Activated CD4-positive, alpha-beta T cell treated with anti-CD3 and anti-CD28 coated beads, Interleukin-2, amount 50 U/mL, for 4 hours (primary cell): ENCODE measurements around the gene DSC3.
"Not testable (repeated sequence)": the region's sequence is repeated elsewhere in the genome, so short reads cannot be mapped to it uniquely, and the experiment has no call there.

Source experiments
- DNase-seq, 2 experiments: peaks; one replicate each; pipeline ENCODE4 v3.0.0-alpha.2; 2020

The DSC3 gene

DNA sequence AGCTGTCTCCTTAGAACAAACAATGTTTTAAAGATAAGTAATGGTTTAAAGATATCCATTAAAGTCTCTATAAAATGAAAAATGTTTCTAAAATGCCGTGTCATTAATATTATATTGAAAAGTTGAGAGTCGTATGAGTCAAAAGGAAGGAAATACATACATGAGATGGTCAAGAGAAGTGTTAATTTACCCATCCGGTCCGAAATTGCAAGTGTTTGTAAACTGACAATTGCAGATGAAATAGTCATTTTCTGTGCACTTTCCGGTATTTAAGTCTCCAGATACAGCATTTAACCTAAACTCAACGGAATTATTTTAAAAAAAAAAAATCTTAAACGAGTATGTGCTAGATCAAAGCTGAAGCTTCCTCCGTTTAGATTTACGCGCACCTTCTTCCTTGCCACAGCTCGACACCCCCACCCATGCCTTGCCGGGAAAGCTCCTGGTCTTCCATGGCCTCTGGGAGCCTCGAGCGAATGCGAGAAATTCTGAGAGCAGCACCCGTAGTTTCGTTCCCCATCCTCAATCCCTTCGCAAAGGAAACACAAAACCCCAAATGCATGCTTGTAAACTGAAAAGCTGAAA, 1.8 kb downstream of the DSC3 start:
- DNase-seq = no peak

DNA sequence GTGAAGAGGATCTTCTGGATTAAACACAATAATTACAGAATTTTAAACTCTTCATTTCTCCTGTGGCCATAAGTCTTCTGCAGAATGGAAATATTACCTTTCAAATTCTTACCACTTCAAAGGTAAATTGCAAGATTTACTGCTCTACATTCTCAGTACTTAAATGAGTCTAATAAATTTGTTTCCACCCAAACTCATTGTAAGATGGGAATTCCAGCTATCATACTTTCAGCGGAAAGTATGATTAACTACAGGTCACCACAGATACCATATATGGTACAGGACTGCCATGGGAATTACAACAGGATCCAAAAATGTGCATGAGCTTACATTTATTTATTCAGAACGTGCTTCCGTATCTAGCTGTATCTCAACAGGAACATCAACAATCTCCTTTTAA, 3.1 kb downstream of the DSC3 start:
- DNase-seq = no peak

DNA sequence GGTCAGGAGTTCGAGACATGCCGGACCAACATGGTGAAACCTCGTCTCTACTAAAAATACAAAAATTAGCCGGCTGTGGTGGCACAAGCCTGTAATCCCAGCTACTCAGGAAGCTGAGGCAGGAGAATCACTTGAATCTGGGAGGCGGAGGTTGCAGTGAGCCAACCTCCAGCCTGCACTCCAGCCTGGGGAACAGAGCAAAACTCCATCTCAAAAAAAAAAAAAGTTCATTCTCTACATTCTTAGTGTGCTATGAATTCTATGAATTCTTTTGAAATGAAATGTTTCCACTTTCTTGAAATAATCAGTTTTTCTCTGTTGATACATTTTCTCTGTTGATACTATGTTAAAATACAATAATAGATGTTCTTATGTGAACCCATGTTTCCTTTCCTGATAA, 4.9 kb downstream of the DSC3 start:
- not testable (repeated sequence) for DNase-seq

DNA sequence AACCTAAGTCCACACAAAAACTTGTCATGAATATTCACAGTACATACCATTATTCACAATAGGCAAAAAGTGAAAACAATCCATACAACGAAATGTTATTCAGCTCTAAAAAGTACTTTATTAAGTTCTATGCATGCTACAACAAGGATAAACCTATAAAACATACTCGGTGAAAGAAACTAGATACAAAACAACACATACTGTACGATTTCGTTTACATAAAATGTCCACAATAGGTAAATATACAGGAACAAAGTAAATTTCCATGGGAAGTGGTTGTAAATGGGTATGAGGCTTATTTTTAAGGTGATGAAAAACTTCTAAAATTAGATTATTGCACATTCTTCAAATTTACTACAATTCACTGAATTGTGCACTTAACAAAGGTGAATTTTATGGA, 8.0 kb downstream of the DSC3 start:
- no peak for DNase-seq

DNA sequence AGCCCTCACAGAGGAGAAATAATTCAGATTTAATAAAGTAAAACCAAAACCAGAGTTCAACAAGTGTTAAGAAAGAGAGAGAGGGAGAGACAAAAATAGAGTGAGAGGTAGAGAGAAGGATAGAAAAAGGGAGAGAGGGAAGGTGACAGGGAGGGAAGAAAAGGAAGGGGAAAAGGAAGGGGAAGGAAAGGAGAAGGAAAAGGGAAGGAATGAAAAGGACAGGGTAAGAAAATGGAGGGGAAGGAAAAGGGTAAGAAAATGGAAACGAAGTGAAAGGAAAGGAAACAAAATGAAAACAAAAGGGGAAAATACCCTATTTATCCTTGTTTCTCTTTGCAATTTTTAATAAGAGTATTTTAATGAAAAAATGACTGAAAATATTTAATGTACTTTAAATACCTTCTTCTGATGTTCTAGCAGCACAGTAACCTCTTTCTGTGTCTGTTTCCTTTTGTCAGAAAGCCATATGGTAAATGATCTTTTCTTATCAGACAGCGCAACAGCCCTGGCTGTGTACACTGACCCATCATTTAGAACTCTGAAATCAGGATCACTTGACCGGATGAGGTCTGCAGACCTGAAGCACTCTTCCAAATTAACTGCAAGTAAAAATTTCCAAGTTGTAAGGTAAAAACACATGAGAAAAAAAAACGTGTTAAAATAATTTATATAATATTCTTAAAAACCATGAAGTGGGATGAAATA, 11.8 kb downstream of the DSC3 start:
- DNase-seq = no peak

DNA sequence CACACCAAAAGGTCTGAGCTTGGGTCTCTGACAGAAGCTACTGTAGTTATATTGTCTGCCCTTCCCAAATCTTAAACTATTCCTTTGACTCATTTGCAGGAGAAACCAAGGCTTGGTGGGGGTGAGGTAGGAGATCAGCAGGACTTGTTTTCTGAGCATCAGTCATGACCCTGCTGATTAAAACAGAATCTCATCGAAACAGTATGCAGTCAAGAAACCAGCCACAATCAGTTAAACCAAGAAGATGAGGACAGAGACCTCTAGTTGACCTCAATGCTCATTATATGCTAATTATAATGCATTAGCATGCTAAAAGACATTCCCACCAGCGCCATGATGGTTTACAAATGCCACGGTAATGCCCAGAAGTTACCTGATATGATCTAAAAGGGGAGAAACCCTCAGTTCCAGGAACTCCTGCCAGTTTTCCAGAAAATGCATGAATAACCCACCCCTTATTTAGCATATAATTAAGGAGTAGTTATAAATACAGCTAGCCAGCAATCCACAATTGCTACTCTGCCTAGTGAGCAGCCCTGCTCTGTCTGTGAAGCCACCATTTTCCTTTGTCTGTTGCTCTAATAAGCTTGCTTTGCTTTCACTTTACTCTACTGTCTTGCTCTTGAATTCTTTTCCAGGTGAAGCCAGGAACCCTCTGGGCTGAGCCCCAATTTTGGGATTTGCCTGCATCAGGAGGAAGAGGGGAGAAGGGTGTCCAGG, 26.7 kb downstream of the DSC3 start:
- no peak for DNase-seq

DNA sequence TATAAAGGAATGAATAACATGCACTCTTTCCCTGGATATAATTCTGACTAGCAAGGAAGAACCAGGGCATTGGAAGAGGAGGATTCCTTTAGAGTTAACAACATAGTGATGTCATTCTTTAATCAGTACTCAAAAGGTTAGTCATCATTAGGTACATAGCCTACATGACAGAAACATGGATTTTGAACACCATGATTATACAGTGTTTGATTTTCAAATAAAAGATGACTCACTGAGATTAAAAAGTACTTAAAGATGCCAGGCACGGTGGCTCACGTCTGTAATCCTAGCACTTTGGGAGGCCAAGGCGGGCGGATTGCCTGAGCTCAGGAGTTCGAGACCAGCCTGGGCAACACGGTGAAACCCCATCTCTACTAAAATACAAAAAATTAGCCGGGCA, 31.1 kb downstream of the DSC3 start:
- not testable (repeated sequence) for DNase-seq

DNA sequence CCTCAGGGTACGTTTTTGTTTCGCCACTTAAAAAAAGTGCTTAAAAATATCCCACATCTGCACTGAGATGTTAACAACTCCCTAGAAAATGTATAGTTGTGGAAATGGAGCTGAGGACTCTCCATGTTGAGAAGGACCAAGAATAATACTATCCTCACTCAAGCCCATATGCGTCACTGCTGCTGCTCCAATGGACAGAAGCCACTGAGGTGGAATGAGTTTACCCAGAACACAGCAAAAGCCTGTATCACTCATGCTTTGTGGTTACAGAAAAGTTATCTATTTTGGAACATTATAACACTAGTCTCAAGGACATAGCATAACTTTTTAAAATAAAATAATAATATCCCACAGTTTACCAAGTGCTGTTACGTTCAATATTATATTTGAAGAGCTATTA, 31.9 kb downstream of the DSC3 start:
- no peak for DNase-seq

DNA sequence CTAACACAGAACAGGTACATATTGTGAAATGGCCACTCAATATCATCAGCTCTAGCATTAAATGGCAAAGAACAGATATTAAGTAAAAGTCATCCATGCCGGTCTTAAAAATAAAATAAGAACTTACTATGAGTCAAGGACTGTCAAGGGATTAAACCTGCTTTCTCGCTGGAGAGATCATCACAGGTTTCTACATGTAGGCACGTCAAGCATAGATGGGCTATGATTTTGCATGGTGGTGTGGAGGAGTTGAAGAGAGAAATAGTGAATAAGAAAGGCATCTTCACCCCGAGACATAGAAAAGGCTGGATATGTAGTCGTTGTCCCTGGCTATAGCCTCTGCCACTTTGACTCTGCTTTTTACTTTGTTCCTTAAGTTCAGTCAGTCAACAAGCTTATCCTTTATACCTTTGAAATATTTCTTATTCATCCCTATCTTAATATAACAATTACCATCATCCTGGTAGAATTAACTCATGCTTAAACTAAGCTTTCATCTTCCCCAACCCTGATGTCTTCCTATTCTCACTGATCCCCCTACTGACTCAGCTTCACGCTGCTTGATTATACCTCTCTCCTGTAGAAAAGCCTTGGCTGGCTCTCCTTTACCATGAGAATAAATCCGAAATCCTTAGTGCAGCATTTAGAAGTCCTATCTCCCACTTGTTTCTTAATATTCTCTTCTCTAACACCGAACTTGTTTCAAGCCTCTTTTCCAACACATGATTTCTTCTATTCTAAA, 42.5 kb downstream of the DSC3 start:
- no peak for DNase-seq

DNA sequence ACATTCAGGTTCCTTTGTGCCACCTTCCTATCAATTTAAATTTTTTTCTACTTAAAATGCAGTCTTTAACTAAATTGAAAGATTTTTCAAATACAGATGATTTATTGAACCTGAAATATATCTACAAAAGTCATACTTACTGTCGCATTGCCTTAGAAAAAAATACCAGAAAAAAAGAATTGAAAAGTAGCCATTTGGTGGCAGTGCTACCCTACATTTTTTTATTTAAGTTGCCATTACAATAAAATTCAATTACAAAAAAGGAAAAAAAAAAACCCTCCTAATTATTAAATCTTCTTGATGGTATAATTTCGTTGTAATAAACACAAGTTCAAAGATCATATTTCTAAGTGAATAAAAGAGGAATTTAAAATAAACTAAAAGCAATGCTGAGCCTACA, 43.4 kb downstream of the DSC3 start:
- DNase-seq = no peak

DNA sequence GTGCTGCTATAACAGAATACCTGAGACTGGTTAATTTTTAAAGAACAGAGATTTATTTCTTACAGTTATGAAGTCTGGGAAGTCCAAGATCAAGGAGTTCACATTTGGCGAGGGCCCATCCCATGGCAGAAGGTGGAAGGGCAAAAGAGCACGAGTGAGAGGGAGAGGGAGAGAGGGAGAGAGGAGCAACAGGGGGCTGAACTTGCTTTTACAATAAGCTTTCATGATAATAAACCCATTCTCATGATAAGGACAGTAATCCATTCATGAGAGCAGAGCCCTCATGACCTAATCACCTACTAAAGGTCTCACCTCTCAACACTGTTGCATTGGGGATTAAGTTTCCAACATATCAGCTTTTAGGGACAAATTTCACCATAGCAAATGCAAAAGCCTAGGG, 45.3 kb downstream of the DSC3 start:
- DNase-seq = no peak

DNA sequence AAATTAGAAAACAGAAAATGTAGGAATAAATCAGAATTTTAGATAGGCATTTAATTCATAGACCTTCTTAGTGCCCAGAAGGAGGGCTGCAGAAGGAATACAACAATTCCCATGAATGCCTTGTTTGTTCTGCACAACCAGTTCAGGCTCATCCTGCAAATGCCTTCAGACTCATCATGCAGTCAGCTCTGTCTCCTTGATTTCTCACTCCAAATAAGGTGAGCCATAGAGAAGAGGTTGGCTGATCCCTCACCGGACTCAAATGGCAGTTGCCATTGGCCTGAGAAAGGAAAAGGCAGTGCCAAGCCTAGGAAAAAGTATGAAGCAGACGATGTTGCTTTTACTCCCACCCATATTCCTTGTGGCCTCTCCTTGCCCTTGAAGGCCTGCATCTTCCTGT, 50.3 kb downstream of the DSC3 start:
- DNase-seq = no peak

DNA sequence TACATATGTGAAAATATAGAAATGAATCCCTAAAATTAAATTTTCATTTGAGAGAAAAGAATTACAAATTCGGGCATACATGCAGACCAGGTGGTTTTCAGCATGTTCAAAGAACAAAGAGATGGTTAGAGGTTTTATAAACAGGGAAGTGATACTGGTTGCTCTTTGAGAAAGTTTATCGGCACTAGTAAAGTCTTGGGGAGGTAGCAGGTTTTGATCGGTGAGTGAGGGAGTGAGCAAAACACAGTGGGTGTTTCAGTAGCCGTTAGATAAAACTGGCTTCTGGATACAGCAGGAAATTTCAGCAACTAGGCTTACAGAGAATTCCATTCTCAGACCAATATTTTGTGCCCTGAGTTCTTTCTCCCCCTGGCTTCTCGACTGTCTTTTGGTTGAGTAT, 51.1 kb downstream of the DSC3 start:
- no peak for DNase-seq

DNA sequence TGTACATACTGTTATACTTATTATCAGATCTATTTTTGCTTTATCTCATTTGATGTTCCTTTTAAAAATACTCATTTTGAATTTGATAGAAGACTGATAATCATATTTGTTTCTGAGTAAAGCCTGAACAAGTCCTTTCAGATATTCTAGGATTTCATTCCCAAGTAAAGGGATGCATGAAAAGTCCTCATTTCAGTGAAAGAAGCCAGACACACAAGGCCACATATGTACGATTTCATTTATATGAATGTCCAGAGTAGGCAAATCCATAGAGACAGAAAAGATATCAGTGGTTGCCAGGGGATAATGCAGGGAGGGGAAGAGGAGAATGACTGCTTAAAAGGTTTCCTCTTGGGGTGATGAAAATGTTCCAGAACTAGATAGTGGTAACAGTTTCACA, 53.4 kb downstream of the DSC3 start:
- DNase-seq = no peak

DNA sequence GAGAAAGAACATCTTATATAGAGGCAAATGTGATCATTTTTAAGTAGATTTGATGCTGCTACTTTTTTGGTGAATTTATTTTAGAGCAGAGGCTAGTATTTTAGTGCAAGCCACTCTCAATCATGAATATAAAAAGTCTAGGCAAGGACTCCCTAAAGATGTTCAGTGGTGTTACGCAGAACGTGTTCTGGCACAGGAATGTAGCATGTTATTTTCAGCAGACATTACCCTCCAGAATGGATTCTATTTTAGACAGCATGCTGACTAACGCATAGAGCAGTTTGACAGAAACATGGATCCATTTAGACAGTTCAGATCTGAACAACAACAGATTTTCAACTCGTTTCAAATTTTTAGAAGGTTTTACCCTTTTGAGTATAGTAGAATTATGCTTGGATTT, 54.1 kb downstream of the DSC3 start:
- DNase-seq = no peak

DNA sequence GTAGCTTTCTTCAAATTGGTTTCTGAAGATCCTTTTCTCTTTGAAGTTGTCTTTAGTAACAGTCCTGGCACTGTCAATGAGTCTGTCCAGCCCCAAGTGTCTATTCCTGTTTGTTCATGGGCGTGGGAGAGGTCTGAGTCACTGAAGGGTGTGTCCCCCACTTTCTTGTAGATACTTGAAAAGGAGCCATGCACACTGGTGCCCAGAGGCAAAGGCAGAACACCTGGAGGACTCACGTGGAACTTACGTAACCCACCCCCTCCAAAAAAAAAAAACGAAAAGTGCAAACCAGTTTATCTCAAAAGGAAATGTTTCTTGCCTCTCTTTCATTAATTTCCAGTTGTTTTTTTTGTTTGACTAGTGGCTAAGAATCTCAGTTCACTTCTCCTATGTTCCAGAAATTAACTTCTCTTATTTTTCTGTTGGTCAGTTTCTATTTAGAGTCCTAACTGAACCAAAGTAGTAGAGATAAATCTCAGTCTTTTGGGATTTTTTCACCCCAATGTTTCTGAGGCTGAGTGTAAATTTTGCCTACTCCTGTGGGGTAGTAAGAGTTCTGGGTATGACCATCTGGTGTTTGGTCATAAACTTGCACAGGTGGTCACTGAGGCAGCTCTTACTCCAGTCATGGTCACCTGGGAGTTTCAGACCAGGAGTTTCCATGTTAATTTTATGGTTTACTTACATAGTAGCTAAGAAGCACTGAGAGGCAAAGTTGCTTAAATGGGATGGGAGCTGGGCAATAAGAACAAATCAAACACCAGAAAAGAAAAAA, 54.9 kb downstream of the DSC3 start:
- no peak for DNase-seq

DNA sequence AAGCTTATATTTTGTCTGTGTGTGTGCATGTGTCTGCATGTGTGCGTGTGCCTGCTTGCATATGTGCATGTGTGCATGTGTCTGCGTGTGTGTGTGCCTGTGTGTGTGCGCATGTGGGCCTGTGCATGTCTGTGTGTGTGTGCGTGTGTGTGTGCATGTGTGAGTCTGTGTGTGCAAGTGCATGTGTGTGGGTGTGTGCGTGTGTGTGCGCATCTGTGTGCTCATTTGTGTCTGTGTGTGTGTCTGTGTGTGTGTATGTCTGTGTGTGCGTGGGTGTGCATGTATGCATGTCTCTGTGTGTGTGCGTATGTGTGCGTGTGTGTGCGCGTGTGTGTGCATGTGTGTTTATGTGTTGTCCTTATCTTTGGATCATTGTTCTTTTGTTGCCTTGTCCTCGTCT, 56.8 kb downstream of the DSC3 start:
- no peak for DNase-seq

DNA sequence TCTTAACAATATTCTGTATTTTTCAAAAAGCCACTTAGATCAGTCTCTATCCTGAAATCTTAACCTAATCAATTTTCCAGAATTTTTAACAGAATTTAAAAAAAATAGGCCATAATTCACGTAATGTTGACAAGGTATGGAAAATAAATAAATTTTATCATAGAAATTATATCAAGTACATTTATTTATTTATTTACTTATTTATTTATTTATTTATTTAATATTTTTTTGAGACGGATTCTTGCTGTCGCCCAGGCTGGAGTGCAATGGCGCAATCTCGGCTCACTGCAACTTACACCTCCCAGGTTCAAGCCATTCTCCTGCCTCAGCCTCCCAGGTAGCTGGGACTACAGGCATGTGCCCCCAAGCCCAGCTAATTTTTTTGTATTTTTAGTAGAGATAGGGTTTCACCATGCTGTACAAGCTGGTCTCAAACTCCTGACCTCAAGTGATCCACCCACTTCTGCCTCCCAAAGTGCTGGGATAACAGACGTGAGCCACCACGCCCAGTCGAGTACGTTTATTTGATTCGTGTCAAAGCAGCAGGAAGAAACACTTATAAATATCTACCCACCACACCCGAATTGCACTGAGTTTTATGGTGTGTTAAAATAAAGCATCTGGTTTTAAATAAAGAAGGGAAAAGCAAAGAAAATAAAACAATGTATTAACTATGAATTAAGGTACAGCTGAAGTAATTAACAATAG, 60.1 kb downstream of the DSC3 start:
- DNase-seq = no peak

DNA sequence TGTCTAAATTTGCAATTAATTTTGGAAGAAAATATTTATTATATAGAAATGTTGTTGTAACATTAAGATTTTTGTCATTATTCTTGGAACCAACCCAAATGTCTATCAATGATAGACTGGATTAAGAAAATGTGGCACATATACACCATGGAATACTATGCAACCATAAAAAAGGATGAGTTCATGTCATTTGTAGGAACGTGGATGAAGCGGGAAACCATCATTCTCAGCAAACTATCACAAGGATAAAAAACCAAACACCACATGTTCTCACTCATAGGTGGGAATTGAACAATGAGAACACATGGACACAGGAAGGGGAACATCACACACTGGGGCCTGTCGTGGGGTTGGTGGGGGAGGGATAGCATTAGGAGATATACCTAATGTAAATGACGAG, 64.5 kb downstream of the DSC3 start:
- DNase-seq = not testable (repeated sequence)

DNA sequence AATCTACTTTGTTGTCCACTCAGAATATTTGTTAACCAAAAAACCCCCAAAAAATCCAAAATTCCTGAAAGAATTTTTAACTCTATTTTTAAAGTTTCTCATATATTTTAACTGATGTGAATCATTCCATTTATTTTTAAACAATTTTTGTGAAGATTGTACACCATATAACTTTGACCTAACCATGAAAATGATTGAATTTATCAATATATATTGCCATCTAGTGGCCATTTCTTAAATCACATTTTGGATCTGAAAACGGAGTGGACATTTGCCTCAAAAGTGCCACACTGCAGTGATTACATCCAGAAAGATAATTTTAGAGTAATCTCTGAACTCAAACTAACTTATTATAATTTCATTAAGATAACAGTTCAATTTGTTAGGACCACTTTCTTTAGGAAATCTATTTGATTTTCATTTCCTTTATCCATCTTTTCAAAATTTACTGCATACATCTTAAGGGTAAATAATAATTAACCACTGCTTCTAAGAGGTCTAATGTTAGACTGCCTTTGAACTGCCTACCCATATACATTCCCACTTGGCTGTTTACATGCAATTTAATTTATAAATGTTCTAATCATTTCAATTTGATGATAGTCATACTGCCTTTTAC, 71.1 kb downstream of the DSC3 start:
- DNase-seq = no peak

DNA sequence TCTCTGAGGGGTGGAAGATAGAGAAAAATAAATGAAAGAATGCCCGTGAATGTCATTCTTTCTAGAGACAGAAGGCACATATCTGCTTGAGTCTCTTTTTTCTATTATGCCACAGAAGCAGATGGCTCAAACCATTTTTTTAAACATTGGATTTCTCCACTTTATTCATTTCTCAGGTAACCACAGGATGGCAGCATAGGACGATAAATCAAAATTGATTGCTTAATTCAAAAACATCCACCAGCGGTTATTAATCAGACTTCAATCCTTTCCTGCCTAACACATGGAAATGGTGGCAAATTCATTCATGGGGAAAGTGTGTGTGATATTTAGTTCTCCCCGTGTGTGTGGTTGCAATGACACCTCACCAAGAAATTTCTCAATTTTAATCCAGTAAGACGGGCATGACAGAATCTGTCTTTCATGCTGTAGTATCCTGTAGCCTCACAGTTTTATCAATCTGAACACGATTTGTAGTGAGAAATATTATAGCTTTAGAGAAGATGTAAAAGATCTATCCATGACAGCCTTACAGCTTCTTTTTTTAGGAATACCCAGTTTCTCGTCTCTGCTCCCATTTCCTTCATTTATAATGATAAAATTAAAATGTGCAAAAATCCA, 72.2 kb downstream of the DSC3 start:
- DNase-seq = no peak
